Activated naive CD8-positive, alpha-beta T cell treated with anti-CD3 and anti-CD28 coated beads, Interleukin-2, amount 10 ng/mL, durations not matched to agents 7 days and 5 days (primary cell): ENCODE measurements around the gene LIMD2. TPM values are rescaled to one million over a fixed set of nuclear protein-coding genes. Genes with fewer than 3 reads are reported as not detected.
"Not testable (repeated sequence)": the region's sequence is repeated elsewhere in the genome, so short reads cannot be mapped to it uniquely, and the experiment has no call there.

Experiments used
- ATAC-seq: fragments of 150-1000 bp; cut with Tn5 transposase; one replicate; pipeline ENCODE4 v1.10.0; 2021; ENCODE audit warnings: low read depth, moderate library complexity
- POLR2A ChIA-PET: fragments of 350-600 bp; sonication (Branson Sonifier 250); formaldehyde crosslinking; loops from one replicate; lab custom pipeline; 2021; ENCODE audit warnings: antibody characterized with exemption; lab: Charles Lee
- DNase-seq: peaks from one replicate; pipeline ENCODE4 v3.0.0; 2021
- H3K27ac Mint-ChIP-seq: one replicate; pipeline ENCODE4 v1.8.0; 2022; ENCODE audit warnings: mild to moderate bottlenecking, mixed read lengths
- H3K27me3 Mint-ChIP-seq: one replicate; pipeline ENCODE4 v1.8.0; 2022; ENCODE audit warnings: mild to moderate bottlenecking, moderate library complexity, mixed read lengths
- H3K36me3 Mint-ChIP-seq: one replicate; pipeline ENCODE4 v1.8.0; 2021; ENCODE audit warnings: mild to moderate bottlenecking, mixed read lengths
- H3K4me1 Mint-ChIP-seq: one replicate; pipeline ENCODE4 v1.8.0; 2021; ENCODE audit warnings: mixed read lengths
- H3K4me3 Mint-ChIP-seq: one replicate; pipeline ENCODE4 v1.8.0; 2022; ENCODE audit warnings: mild to moderate bottlenecking, moderate library complexity, mixed read lengths
- H3K9me3 Mint-ChIP-seq: one replicate; pipeline ENCODE4 v1.8.0; 2021; ENCODE audit warnings: mixed read lengths
- total RNA-seq, 2 experiments: library from RNA; stranded (reverse); gene quantifications; one replicate each; pipeline ENCODE4 v1.2.3, GENCODE V29; 2021

The LIMD2 gene
- 100 to 1,000 TPM; 452 to 453 TPM for total RNA-seq

DNA sequence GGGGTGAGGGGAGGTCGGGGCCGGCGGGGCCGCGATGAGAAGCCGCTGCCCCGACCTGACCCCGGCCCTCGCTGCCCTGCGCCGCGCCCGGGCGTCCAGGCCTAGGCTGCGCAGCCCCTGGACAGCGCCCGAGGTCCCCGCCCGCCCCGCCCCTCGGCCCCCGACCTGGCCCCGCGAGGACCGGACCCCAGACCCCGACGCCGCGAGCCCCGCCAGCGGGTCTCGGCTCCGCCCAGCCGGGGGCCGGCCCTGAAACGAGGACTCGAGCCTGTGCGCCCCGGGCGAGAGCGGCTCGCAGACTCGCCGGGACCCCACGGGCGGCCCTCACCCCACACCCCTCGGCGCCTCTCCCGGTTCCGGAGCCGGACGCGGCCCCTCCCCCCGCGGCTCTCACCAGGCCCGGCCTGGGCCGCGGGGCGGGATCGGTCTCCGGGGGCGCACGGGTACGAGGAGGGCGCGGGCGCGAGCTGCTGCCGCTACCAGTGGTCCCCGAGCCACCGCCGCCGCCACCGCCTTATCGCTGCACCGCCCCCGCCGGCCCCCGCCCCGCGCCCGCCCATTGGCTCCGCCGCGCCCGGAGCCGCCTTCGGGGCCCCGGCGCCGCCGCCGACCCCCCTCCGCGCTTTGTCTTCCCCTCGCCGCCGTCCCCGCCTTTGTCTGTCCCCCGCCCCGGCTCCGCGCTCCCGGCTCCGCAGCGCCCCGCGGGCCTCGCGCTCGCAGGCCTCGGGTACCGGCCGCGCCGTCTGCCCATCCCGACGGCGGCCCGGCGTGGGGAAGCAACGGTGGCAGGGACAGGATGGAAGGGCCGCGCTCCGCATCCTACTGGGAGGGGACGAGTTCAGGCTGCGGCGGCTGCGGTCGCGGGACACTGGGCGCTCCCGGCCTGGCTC is at the start of gene LIMD2:
Gene LIMD2 (minus strand): TSS at position 488 of the 890 bp plus-strand sequence. CDS start 827 bp downstream, outside the sequence.
- Mint-ChIP-seq H3K27me3 (no peaks in the 10 kb centered on the region), H3K27ac (peak within 1 kb of the TSS; percentile 99), H3K4me1 (peaks cover 53% of the 10 kb centered on the region), H3K4me3 (peak within 1 kb of the TSS; percentile 98), H3K9me3 (no peaks in the 10 kb centered on the region), H3K36me3 (peaks cover 40% of the 10 kb centered on the region)
- DNase-seq (peak; percentile 87), ATAC-seq (peak; percentile 17)
- POLR2A ChIA-PET, result interaction anchor here (1.0 to 4.0 kb wide), 8 partner anchors 11 to 149 kb away, joined by 3 to 56 read pairs (median 26); partner anchors contain the start of genes CCDC47, DDX42, SMARCD2 and STRADA

DNA sequence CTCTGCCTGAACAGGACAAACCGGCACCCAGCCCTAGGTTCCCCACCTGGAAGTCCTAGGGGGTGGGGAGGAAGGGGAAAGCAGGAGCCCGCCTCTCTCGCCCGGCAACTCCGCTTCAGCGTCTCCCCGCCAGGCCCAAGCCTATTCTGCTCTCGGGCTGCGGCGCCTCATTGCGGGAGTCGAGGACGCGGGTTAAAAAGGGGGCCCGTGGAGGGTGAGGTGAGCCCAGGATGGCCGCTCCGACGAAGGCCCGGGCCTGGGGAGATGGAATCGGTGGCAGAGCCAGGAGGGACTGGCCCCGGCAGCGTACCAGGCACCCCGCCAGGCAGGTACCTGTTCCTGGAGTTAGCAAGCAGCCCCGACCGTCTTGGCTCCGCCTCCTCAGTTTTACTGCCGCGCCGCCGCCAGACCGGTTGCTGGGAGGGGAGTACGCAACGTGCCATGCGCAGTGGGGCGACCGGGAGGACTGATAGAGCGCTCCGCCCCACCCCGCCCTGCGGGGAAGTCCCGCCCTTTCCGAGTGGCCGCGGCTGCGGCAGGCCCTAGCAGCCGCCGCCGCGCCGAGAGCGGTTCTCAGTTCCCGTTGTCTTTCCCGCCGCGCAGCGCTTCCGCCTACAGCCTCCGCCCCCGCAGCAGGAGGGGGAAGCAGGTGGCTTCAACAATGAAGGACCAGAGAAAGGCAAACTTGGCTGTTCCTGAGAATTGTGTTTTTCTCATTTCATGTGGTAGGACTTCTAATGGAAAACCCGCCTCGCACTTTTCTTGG is 41.7 kb upstream of the LIMD2 start, which contains the start of gene STRADA:
Gene STRADA (minus strand): TSS at position 392 of the 766 bp plus-strand sequence. CDS start 13,430 bp downstream, outside the sequence.
- peak within 1 kb of the TSS; percentile 97 for H3K27ac Mint-ChIP-seq
- no peaks in the 10 kb centered on the region for H3K9me3 Mint-ChIP-seq
- ATAC-seq (peak; percentile 93), DNase-seq (peak; percentile 97)
- peaks cover 24% of the 10 kb centered on the region for H3K4me1 Mint-ChIP-seq
- no peaks in the 10 kb centered on the region for H3K27me3 Mint-ChIP-seq
- H3K36me3 Mint-ChIP-seq, result peaks cover 13% of the 10 kb centered on the region
- POLR2A ChIA-PET, result interaction anchor here (0.6 to 3.4 kb wide), 22 partner anchors 10 to 322 kb away, joined by 3 to 56 read pairs (median 5); partner anchors contain the start of genes CCDC47, DDX42, LIMD2 and MAP3K3
- peak within 1 kb of the TSS; percentile 92 for H3K4me3 Mint-ChIP-seq

DNA sequence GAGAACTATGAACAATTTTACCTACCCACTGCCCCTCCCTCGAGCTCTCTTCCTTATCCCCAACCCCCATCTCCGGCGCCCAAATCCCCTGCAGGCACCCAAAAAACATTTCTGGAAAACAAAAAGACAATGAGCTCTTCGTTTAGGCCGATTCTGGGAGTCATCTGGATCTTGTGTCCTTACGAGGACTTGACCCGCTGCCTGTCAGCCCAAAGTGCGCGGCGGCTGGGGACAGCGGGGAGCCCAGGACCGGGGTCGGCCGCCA is 41.1 kb upstream of the LIMD2 start:
- H3K36me3 Mint-ChIP-seq, result peaks cover 12% of the 10 kb centered on the region
- DNase-seq (no peak), ATAC-seq (no peak)
- peak overlapping the region; percentile 92 for H3K4me3 Mint-ChIP-seq
- H3K9me3 Mint-ChIP-seq, result no peaks in the 10 kb centered on the region
- H3K4me1 Mint-ChIP-seq, result peaks cover 24% of the 10 kb centered on the region
- no peaks in the 10 kb centered on the region for H3K27me3 Mint-ChIP-seq
- POLR2A ChIA-PET, result interaction anchor here (0.7 to 3.4 kb wide), 12 partner anchors 11 to 305 kb away, joined by 3 to 56 read pairs (median 5); partner anchors contain the start of genes CCDC47, DDX42, LIMD2 and SMARCD2
- H3K27ac Mint-ChIP-seq, result peak overlapping the region; percentile 97

DNA sequence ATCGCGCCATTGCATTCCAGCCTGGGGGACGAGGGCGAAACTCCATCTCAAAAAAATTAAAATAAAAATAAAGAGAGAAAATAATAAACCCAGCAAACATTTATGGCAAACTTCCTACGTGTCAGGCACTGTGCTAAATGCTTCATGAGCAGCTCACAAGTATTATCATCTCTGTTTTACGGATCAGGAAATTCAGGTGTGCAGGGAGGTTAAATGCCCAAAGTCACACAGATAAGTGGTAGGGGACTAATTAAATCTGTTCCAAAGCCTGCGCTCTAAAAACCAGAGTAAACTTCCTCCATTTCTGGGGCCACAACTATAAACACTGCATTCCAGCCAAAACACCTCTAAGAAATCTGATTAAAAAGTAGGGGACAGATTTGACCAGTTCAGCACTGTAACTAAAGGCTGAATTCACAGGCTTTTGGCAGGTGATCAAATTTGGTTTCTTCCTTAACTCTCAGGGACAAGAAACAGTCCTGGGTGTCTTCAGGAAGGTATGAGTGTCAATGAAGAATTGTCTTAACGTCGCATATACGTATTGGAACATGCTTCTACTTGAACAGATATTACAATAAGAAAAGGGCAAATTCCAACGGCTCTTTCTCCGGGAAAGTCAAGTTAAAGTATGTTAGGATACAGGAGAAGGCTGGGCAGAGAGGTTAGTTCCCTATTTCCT is 40.7 kb upstream of the LIMD2 start:
- no peak for DNase-seq

DNA sequence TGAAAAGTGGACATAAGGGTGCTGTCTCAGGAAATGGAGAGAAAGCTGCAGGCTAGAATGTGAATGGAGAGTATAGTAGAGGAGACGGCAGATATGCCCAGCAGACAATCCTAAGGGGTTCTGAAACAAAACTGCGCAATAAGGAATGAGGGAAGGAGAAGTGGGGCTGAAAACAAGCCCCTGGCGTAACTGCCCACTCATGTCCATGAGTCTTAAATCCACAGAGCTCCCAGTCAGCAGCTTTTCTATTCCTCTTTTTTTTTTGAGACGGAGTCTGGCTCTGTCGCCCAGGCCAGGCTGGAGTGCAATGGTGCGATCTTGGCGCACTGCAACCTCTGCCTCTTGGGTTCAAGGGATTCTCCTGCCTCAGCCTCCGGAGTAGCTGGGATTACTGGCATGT is 35.8 kb upstream of the LIMD2 start:
- Mint-ChIP-seq H3K9me3 (no peaks in the 10 kb centered on the region), H3K4me3 (no peak overlapping the region), H3K36me3 (peaks cover 7% of the 10 kb centered on the region), H3K27me3 (no peaks in the 10 kb centered on the region), H3K27ac (no peak overlapping the region), H3K4me1 (peaks cover 8% of the 10 kb centered on the region)
- no peak for ATAC-seq
- no peak for DNase-seq
- POLR2A ChIA-PET, result interaction anchor here (1.0 kb wide), 1 partner anchor 39 kb away, joined by 3 read pairs; no protein-coding TSS in a partner anchor

More for the DNA sequence above, 40.7 kb upstream of the LIMD2 start:
- H3K4me1 Mint-ChIP-seq, result peaks cover 24% of the 10 kb centered on the region
- no peaks in the 10 kb centered on the region for H3K9me3 Mint-ChIP-seq
- no peaks in the 10 kb centered on the region for H3K27me3 Mint-ChIP-seq
- ATAC-seq, result no peak
- H3K4me3 Mint-ChIP-seq, result peak overlapping the region; percentile 92
- H3K36me3 Mint-ChIP-seq, result peaks cover 7% of the 10 kb centered on the region
- peak overlapping the region; percentile 97 for H3K27ac Mint-ChIP-seq
- POLR2A ChIA-PET, result interaction anchor here (0.6 to 3.4 kb wide), 13 partner anchors 11 to 305 kb away, joined by 3 to 56 read pairs (median 5); partner anchors contain the start of genes CCDC47, DDX42, ICAM2 and LIMD2

DNA sequence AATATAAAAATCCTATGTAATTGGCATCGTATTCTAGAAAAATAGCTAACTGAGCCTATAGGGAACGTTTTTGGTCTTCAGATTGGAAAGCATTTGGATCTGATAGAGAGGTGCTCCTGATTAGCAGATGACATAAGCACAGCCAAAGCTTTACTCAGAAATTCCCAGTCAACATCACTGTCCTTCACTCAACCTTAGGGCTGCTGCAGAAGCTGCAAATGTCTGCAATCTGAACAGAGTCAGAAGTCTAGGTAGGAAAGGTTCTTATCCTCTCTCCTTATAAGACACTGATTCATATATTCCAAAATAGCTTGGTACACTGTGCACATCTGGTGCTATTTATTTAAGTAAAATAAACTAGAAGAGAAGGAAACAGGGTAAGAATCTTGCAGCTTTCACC is 22.5 kb upstream of the LIMD2 start:
- POLR2A ChIA-PET, result interaction anchor here (0.9 to 1.5 kb wide), 2 partner anchors 9 to 24 kb away, joined by 4 read pairs; no protein-coding TSS in a partner anchor
- Mint-ChIP-seq H3K27me3 (no peaks in the 10 kb centered on the region), H3K36me3 (peaks cover 17% of the 10 kb centered on the region), H3K9me3 (no peaks in the 10 kb centered on the region), H3K4me3 (no peak overlapping the region), H3K27ac (no peak overlapping the region), H3K4me1 (peaks cover 6% of the 10 kb centered on the region)
- no peak for ATAC-seq
- no peak for DNase-seq

DNA sequence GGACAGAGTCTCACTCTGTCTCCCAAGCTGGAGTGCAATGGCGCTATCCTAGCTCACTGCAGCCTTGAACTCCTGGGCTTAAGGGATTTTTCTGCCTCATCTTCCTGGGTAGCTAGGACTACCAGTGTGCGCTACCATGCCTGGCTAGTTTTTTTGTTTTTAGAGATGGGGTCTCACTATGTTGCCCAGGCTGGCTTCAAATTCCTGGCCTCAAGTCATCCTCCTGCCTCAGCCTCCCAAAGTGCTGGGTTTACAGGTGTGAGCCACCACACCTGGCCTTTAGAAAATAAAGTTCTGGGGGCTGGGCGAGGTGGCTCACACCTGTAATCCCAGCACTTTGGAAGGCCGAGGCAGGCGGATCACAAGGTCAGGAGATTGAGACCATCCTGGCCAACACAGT is 20.3 kb upstream of the LIMD2 start:
- POLR2A ChIA-PET, result interaction anchor here (0.6 to 0.9 kb wide), 2 partner anchors 11 to 20 kb away, joined by 3 read pairs; partner anchors contain the start of gene LIMD2

DNA sequence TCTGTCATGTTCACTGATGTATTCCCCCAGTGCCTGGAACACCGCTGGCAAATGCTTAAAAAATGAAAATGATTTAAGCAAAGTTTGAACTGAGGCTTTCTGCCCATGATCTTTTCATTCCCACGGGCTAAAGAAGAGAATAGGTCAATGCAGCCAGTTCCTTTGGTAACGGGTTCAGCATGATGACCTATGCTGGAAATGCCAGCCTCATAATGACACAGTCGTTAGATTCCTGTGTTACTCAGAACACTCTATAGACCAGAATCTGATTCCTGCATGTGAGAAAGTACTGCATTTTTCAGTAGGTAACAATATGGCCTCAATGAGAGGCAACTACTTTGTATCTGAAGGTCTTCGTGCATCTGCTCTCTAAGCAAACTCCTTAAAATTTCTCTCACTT is 19.1 kb upstream of the LIMD2 start:
- peaks cover 11% of the 10 kb centered on the region for H3K36me3 Mint-ChIP-seq
- no peaks in the 10 kb centered on the region for H3K9me3 Mint-ChIP-seq
- no peaks in the 10 kb centered on the region for H3K27me3 Mint-ChIP-seq
- no peak for ATAC-seq
- H3K4me3 Mint-ChIP-seq, result no peak overlapping the region
- DNase-seq, result no peak
- no peak overlapping the region for H3K27ac Mint-ChIP-seq
- peaks cover 2% of the 10 kb centered on the region for H3K4me1 Mint-ChIP-seq
- POLR2A ChIA-PET, result no interaction called here

More for the DNA sequence above, 20.3 kb upstream of the LIMD2 start:
- H3K4me1 Mint-ChIP-seq, H3K27ac Mint-ChIP-seq, ATAC-seq, H3K9me3 Mint-ChIP-seq, H3K27me3 Mint-ChIP-seq, H3K4me3 Mint-ChIP-seq, DNase-seq: not testable (repeated sequence)
- H3K36me3 Mint-ChIP-seq, result peaks cover 11% of the 10 kb centered on the region

DNA sequence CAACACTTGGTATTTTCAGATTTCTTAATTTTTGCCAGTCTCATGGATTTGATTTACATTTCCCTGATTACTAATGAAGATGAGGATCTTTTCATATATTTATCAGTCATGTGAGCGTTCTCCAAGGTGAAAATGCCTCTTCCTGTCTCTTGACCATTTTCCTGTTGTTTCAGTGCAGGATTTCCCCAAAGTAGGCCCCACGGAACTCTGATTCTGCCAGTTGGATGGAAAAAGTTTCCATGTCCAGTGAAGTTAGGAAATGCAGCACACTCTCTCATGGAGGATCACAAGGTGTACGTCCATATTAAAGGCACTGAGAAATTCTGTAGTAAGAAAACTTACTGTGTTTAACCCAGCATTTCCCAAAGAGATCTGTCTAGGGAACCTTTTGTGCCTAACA is 16.5 kb upstream of the LIMD2 start:
- Mint-ChIP-seq H3K4me1 (peaks cover 2% of the 10 kb centered on the region), H3K36me3 (peaks cover 17% of the 10 kb centered on the region), H3K27me3 (no peaks in the 10 kb centered on the region), H3K9me3 (no peaks in the 10 kb centered on the region), H3K4me3 (no peak overlapping the region), H3K27ac (no peak overlapping the region)
- DNase-seq (no peak), ATAC-seq (no peak)
- POLR2A ChIA-PET, result interaction anchor here (1.8 kb wide), 1 partner anchor 9 kb away, joined by 5 read pairs; no protein-coding TSS in a partner anchor

DNA sequence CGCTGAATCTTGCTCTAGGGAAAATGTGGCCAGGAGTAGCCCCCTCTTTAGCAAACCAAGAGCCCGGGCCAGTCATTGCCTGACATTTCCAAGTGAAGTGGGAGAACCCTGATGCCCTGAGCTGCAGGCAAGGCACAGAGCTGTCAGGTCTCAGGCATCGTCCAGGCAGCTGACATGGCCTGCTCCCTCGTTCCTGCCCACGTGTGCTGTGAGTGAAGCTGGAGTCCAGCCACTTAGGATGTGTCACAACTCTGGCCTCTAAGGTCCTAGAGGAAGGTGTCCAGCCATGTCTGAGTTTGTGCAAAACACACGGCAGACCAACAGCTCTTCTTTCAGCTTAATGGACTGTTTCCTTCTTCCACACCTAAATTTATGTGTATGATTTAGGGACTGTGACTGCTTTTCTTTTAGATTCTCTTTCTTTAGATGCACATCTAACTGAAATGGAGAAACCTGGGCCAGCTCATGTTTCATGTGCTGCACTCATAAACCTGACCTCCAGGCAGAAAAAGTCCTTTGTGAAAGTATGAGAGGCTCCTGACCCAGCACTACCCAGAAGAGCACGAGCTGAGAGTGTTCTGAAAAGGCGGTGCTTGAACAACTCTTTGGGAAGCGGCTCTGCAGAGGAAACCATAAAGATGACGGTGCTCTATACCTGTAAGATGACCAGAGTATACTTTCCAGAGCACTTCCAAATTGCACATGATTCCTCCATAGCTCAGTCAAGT is 14.8 kb upstream of the LIMD2 start:
- Mint-ChIP-seq H3K27ac (no peak overlapping the region), H3K27me3 (no peaks in the 10 kb centered on the region), H3K36me3 (peaks cover 17% of the 10 kb centered on the region), H3K9me3 (no peaks in the 10 kb centered on the region), H3K4me1 (peaks cover 10% of the 10 kb centered on the region), H3K4me3 (no peak overlapping the region)
- POLR2A ChIA-PET, result interaction anchor here (1.2 to 1.9 kb wide), 2 partner anchors 7 to 11 kb away, joined by 4 read pairs; no protein-coding TSS in a partner anchor
- DNase-seq, result no peak
- ATAC-seq, result no peak

DNA sequence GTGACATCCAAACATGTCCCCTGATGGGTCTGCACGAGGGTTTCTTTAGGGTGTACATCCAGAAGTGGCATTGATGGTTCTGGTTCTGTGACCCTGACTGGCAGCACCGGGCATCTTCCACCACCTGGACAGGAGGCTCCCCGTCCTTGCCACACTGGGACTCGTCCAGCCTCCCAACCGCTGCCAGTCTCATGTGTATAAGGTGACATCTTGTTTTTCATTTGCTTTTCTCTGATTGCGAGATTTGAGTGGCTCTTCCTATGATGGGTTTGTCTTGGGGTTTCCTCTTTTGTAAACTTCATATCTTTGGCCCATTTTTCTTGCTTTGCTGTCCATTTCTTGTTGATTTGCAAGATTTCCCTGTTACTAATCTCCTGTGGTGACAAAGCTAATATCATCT is 9.2 kb upstream of the LIMD2 start:
- Mint-ChIP-seq H3K27me3 (no peaks in the 10 kb centered on the region), H3K27ac (peak overlapping the region; percentile 38), H3K9me3 (no peaks in the 10 kb centered on the region), H3K4me1 (peaks cover 50% of the 10 kb centered on the region), H3K4me3 (no peak overlapping the region), H3K36me3 (peaks cover 18% of the 10 kb centered on the region)
- no peak for DNase-seq
- no peak for ATAC-seq
- POLR2A ChIA-PET, result interaction anchor here (1.8 to 6.9 kb wide), 5 partner anchors 8 to 65 kb away, joined by 5 to 100 read pairs (median 17); partner anchors contain the start of genes CCDC47, DDX42 and LIMD2

DNA sequence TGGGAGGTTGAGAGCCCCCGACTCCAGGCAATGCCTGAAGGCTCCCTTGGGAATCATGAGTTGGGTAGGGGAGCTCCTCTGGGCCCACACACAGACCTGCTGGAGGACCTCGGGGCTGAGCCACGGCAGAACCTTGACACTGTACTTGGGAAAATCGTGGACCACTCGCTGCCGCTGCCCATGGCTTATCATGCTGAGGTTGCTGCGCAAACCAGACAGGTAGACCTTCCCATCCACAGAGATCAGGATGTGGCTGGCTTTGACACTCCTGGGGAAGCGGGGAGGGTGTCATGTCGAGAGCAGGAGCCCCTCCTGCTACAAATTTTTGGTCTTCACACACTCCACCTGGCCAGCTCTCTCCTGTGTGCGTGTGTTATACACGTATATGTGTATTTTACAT is 7.2 kb upstream of the LIMD2 start:
- no peak for DNase-seq
- peaks cover 64% of the 10 kb centered on the region for H3K4me1 Mint-ChIP-seq
- no peaks in the 10 kb centered on the region for H3K9me3 Mint-ChIP-seq
- peak overlapping the region; percentile 82 for H3K27ac Mint-ChIP-seq
- H3K36me3 Mint-ChIP-seq, result peaks cover 22% of the 10 kb centered on the region
- peak overlapping the region; percentile 62 for H3K4me3 Mint-ChIP-seq
- H3K27me3 Mint-ChIP-seq, result no peaks in the 10 kb centered on the region
- no peak for ATAC-seq
- POLR2A ChIA-PET, result interaction anchor here (0.6 to 6.9 kb wide), 8 partner anchors 9 to 85 kb away, joined by 3 to 100 read pairs (median 5); partner anchors contain the start of gene MAP3K3
